Astrocyte of the cerebellum (primary cell): ENCODE measurements around the gene PNRC1.
"Not testable (repeated sequence)": the region's sequence is repeated elsewhere in the genome, so short reads cannot be mapped to it uniquely, and the experiment has no call there.

Experiments used
- DNase-seq: peaks from one replicate; pipeline ENCODE4 v3.0.0-alpha.2; 2011; ENCODE audit warnings: low read depth
- H3K4me3 ChIP-seq: 2 replicates; pipeline ENCODE4 v1.5.1; 2011; ENCODE audit warnings: mild to moderate bottlenecking, low read depth, low read length, moderate library complexity
- in situ Hi-C: cut with HindIII; loops from 2 replicates; pipeline ENCODE4 v1.10.0; 2017; ENCODE audit warnings: low sequenced_read_pairs
- TF ChIP-seq, protein P1 (sequence below): IDR thresholded peaks from 2 replicates; pipeline ENCODE4 v1.5.1; 2012; ENCODE audit warnings: low read length, low read depth, moderate library complexity, mild to moderate bottlenecking; ENCODE audit errors: missing control alignments

PNRC1 gene

GRCh38 chr6:89080281-89081128, at the start of gene PNRC1:
TSS of gene PNRC1 (plus strand) at chr6:89080751. CDS start at chr6:89080895, 144 bp downstream.
- TF ChIP-seq, protein P1, sequence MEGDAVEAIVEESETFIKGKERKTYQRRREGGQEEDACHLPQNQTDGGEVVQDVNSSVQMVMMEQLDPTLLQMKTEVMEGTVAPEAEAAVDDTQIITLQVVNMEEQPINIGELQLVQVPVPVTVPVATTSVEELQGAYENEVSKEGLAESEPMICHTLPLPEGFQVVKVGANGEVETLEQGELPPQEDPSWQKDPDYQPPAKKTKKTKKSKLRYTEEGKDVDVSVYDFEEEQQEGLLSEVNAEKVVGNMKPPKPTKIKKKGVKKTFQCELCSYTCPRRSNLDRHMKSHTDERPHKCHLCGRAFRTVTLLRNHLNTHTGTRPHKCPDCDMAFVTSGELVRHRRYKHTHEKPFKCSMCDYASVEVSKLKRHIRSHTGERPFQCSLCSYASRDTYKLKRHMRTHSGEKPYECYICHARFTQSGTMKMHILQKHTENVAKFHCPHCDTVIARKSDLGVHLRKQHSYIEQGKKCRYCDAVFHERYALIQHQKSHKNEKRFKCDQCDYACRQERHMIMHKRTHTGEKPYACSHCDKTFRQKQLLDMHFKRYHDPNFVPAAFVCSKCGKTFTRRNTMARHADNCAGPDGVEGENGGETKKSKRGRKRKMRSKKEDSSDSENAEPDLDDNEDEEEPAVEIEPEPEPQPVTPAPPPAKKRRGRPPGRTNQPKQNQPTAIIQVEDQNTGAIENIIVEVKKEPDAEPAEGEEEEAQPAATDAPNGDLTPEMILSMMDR = no peak
- H3K4me3 ChIP-seq = peak within 1 kb of the TSS; percentile 93
- DNase-seq = peak; percentile 98
- in situ Hi-C loops = no loop called here

DNA sequence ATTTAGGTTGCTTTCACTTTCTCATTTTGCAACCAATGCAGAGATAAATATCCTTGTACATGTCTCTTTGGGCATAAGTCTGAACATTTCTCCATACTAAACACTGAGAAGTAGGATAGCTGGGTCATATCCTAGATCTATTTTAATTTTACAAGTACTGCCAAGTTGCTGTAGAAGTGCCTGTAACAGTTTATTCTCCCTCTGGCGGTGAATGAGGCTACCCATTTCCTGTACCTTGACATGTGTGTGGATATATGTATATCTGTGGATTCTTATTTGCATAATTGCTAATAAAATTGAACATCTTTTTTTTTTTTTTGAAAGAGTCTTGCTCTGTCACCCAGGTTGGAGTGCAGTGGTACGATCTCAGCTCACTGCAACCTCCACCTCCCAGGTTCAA, 48.0 kb upstream of the PNRC1 start:
- in situ Hi-C loops = no loop called here
- TF ChIP-seq, protein P1 = no peak
- H3K4me3 ChIP-seq = no peak overlapping the region
- no peak for DNase-seq

GRCh38 chr6:89033461-89033860, 47.1 kb upstream of the PNRC1 start:
- in situ Hi-C loops = no loop called here
- H3K4me3 ChIP-seq = no peak overlapping the region
- no peak for DNase-seq
- TF ChIP-seq, protein P1 = no peak

DNA sequence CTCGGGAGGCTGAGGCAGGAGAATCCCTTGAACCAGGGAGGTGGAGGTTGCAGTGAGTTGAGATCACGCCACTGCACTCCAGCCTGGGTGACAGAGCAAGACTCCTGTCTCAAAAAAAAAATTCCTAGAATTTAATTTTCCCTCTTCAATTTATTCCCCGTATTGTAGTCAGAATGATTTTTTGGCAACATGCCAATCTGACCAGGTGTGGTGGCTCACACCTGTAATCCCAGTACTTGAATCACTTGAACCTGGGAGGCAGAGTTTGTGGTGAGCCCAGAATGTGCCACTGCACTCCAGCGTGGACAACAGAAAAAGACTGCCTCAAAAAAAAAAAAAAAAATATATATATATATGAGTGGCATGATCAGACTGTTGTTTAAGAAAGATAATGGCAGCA, 46.4 kb upstream of the PNRC1 start:
- DNase-seq, H3K4me3 ChIP-seq, in situ Hi-C loops: not testable (repeated sequence)

- TF ChIP-seq, protein P1 = no peak
- no peak overlapping the region for H3K4me3 ChIP-seq
- in situ Hi-C loops = no loop called here
- no peak for DNase-seq
Measured at GRCh38 chr6:89034586-89035251, 45.8 kb upstream of the PNRC1 start.

GRCh38 chr6:89035252-89036101, 45.1 kb upstream of the PNRC1 start:
- DNase-seq = peak; percentile 72
- in situ Hi-C loops = no loop called here
- TF ChIP-seq, protein P1 = no peak
- H3K4me3 ChIP-seq = peak overlapping the region; percentile 9
